ENCODE data around the gene ADGRV1.

ADGRV1 gene

DNA sequence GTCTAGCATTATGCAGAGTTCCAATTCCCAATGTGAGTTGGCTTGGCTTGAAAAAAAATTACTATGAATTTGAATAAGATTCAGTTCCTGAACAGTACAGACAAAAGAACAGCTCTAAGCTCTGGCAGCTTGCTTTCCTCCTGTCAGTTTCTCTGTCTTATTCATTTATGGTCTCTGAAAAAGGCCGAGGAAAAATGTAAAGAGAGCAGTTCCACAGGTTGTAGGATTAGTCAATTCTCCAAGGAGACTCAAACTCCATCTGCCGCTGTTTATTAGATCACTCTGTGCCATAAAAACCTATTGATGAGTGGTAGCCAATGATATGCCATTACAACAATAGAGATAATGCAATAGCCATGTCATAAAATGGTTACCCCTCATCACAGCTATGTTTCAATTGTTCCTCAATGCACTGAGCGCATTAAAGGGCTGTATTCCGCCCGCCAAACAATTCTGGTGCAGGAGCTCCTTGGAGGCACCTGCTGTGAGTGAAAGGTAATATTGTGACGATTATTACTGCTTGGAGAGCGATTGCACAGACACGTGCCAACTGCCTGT is 636.3 kb downstream of the ADGRV1 start:
- TF ChIP-seq, protein P1, sequence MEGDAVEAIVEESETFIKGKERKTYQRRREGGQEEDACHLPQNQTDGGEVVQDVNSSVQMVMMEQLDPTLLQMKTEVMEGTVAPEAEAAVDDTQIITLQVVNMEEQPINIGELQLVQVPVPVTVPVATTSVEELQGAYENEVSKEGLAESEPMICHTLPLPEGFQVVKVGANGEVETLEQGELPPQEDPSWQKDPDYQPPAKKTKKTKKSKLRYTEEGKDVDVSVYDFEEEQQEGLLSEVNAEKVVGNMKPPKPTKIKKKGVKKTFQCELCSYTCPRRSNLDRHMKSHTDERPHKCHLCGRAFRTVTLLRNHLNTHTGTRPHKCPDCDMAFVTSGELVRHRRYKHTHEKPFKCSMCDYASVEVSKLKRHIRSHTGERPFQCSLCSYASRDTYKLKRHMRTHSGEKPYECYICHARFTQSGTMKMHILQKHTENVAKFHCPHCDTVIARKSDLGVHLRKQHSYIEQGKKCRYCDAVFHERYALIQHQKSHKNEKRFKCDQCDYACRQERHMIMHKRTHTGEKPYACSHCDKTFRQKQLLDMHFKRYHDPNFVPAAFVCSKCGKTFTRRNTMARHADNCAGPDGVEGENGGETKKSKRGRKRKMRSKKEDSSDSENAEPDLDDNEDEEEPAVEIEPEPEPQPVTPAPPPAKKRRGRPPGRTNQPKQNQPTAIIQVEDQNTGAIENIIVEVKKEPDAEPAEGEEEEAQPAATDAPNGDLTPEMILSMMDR (conservative IDR thresholded peaks at IDR 0.05; ENCODE audit: low read depth, low read length): no peak
- no peak overlapping the region for H3K4me3 ChIP-seq (ENCODE audit: low read length)
- DNase-seq (ENCODE audit: low read depth): no peak

DNA sequence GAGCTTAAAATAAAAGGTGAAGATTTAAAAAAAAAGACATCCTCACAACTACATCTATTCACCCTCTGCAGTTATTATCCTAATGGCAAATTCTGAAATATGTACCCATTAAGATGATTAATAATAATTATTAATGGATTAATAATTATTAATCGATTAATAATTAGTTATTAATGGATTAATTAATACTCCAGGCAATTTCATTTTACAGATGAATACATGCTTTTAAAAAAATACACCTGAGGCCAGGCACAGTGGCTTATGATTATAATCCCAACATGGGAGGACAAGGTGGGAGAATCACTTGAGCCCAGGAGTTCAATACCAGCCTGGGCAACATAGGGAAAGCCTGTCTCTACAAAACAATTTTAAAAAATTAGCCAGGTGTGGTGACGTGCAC is 642.1 kb downstream of the ADGRV1 start:
- DNase-seq (ENCODE audit: low read depth): no peak
- H3K4me3 ChIP-seq (ENCODE audit: low read length): no peak overlapping the region
- TF ChIP-seq, protein P1 (conservative IDR thresholded peaks at IDR 0.05; ENCODE audit: low read depth, low read length): no peak

DNA sequence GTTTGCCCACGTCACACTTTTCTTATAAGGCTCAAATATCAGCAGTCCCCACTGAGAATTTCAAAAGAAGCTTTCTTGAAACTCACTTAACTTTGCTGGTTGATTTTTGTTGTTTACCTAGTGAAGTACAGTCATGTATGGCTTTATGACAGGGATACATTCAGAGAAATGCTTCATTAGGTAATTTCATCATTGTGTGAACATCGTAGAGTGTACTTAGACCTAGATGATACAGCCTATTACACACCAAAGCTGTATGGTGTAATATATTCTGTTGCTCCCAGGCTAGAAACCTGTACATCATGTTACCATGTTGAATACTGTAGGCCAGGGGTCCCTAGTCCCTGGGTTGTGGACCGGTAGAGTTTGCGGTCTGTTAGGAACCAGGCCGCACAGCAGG is 647.5 kb downstream of the ADGRV1 start:
- DNase-seq (ENCODE audit: low read depth): no peak
- TF ChIP-seq, protein P1 (conservative IDR thresholded peaks at IDR 0.05; ENCODE audit: low read depth, low read length): no peak

DNA sequence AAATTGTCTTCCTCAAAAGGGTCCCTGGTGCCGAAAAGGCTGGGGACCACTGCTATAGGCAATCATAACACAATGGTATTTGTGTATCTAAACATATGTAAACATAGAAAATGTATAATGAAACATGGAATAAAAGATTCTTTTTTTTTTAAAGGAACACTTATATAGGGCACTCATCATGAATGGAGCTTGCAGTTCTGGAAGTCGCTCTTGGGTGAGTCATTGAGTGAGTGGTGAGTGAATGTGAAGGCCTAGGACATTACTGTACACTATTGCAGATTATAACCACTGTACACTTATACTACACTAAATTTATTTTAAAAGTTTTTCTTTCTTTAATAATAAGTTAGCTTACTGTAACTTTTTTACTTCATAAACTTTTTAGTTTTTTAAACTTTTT is 648.1 kb downstream of the ADGRV1 start:
- TF ChIP-seq, protein P1 (conservative IDR thresholded peaks at IDR 0.05; ENCODE audit: low read depth, low read length): no peak
- H3K4me3 ChIP-seq (ENCODE audit: low read length): no peak overlapping the region
- no peak for DNase-seq (ENCODE audit: low read depth)

More for the DNA sequence above, 647.5 kb downstream of the ADGRV1 start:
- H3K4me3 ChIP-seq (ENCODE audit: low read length): no peak overlapping the region

DNA sequence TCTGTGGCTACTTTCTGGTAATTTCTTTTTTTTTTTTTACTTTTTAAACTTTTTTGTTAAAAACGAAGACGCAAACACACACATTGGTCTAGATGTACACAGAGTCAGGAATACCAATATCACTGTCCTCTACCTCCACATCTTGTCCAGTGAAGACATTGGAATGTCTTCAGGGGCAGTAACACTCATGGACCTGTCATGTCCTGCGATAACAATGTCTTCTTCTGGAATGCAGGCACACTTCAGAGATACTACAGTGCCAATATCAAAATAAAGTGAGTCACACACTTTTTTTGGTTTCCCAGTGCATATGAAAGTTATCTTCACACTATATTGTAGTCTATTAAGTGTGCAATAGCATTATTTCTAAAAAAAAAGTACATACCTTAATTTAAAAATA is 648.7 kb downstream of the ADGRV1 start:
- TF ChIP-seq, protein P1 (conservative IDR thresholded peaks at IDR 0.05; ENCODE audit: low read depth, low read length): no peak
- DNase-seq (ENCODE audit: low read depth): no peak
- no peak overlapping the region for H3K4me3 ChIP-seq (ENCODE audit: low read length)

DNA sequence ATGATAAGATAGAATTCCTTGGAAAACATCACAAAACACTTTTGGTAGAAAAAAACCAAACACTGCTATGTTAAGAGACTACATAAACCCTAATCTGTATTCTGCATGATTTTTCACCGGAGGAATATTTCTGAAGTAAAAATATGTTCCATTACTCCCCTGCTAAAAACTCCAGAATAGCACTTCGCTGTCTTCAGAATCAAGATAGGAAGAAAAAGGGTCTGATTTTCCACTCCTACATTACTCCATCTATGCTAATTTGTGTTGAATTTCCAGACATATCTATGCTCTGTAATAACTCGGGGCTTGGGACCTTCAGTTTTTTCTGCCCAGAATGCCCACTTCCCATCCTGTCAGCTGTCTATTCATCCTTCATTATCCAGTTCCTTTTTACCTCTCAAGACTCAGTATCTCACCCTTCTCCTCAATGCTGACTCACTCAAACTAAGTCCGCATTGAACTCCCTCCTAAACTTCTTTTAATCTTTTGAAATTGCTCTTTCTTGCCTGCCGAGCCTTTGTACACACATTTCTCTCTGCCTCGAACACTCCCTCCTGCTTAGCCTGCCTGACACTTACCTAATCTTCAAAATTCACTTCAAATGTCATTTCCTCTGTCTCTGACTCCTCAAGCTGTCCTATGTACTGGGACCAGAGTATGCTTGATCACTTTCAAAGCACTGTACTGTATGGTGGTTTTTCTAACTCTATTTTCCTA is 653.6 kb downstream of the ADGRV1 start:
- TF ChIP-seq, protein P1 (conservative IDR thresholded peaks at IDR 0.05; ENCODE audit: low read depth, low read length): no peak
- no peak for DNase-seq (ENCODE audit: low read depth)
- H3K4me3 ChIP-seq (ENCODE audit: low read length): no peak overlapping the region

DNA sequence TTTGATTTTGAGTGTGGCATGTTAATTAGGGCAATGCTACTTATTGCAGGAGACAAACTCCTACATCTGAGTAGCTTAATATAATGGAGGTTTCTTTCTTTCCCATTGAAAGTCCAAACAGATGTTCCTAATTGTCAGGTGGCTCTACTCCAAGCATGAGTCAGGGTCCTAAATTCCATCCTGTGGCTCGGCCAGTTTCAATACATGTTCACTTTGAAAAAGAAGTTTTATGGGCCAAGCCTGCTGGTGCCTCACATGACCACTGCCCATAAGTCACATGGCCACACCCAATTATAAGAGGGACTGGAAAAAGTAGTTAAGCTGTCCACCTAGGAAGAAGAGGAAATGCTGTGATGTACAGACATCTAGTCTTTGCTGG is 654.1 kb downstream of the ADGRV1 start:
- H3K4me3 ChIP-seq (ENCODE audit: low read length): no peak overlapping the region
- DNase-seq (ENCODE audit: low read depth): no peak
- TF ChIP-seq, protein P1 (conservative IDR thresholded peaks at IDR 0.05; ENCODE audit: low read depth, low read length): no peak

All from retinal pigment epithelial cell (primary cell).